Stimulated activated CD4-positive, alpha-beta T cell treated with anti-CD3 and anti-CD28 coated beads, TNF-alpha, amount 100 ng/mL, for 4 hours (primary cell): ENCODE data around the gene CBLN3.

ENCODE experiments used
- DNase-seq, 3 experiments: peaks; one replicate each; pipeline ENCODE4 v3.0.0-alpha.2; 2020; ENCODE audit warnings: low read depth in 3 of 3

Gene CBLN3

GRCh38 chr14:24426150-24426911 is 3.1 kb downstream of the CBLN3 start:
- DNase-seq, result no peak

- no peak for DNase-seq
Measured at GRCh38 chr14:24425704-24426103, 3.8 kb downstream of the CBLN3 start.

- DNase-seq, result no peak
Measured at GRCh38 chr14:24422694-24423601, 6.5 kb downstream of the CBLN3 start.

- DNase-seq, result no peak
Measured at GRCh38 chr14:24422261-24422660, 7.2 kb downstream of the CBLN3 start.

GRCh38 chr14:24418492-24418873 is 11.0 kb downstream of the CBLN3 start:
- DNase-seq, result no peak

DNA sequence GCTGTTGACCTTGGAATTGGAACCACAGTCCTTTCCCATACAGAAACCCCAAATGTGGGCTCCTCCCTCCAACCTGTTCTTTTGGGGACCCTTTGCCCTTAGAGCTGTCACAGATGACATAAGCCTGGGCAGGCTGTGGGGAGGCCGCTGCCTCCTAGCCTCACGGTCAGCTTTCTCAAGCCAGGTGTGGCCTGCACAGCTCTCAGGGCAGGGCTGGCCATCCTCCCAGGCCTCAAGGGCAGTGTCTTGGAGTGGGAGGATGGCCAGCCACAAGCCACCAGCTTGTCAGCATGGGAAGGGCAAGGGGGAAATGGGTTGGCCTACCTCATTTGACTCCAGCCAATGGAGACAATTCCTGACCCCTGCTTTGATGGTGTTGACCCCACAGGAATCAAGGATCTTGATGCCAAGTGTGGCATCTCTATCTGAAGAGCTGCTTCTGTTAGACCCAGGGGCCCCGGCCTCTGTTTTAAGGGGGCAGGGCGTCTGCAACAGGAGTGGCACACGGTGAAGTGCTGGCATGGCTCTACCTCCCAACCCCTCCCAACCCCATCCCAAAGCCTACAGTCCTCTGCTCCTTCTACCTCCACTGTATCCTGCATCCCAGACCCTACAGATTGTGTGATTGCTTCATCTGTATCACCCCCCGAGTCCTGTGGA is 11.5 kb downstream of the CBLN3 start:
- no peak for DNase-seq

GRCh38 chr14:24416932-24417619 is 12.4 kb downstream of the CBLN3 start:
- no peak for DNase-seq

GRCh38 chr14:24416254-24416931 is 13.1 kb downstream of the CBLN3 start:
- no peak for DNase-seq

GRCh38 chr14:24415421-24416253 is 13.8 kb downstream of the CBLN3 start:
- DNase-seq, result no peak

DNA sequence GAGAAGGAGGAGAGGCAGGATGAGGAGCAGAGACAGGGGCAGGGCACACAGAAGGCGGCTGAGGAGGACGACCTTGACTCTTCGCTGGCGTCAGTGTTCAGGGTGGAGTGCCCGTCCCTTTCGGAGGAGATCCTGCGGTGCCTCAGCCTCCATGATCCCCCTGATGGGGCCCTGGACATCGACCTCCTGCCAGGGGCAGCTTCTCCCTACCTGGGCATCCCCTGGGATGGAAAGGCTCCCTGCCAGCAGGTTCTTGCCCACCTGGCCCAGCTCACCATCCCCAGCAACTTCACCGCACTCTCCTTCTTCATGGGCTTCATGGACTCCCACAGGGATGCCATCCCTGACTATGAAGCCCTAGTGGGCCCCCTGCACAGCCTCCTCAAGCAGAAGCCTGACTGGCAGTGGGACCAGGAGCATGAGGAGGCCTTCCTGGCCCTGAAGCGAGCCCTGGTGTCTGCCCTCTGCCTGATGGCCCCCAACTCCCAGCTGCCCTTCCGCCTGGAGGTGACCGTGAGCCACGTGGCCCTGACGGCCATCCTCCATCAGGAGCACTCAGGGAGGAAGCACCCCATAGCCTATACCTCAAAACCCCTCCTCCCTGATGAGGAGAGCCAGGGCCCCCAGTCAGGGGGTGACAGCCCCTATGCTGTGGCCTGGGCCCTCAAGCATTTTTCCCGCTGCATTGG is 14.6 kb downstream of the CBLN3 start:
- DNase-seq, result no peak

DNA sequence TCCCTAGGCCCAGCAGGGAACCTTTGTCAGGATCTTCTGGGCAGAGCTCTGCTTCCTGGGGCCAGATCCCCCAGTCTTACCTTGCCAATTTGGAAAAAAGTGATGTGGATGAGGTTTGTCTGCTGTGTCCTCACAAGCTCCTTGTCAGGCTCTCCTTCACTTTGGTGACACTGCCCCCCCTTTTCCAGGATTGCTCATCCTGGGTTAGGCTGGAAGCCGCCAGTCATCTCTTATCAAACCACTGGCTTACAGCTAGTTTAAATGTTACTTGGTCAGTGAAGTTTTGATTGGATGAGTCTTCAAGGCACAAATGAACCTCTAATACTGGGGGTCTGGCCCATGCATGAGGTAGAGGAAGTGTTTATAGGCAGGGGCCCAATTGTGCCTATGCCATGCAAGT is 15.4 kb downstream of the CBLN3 start:
- DNase-seq, result no peak

DNA sequence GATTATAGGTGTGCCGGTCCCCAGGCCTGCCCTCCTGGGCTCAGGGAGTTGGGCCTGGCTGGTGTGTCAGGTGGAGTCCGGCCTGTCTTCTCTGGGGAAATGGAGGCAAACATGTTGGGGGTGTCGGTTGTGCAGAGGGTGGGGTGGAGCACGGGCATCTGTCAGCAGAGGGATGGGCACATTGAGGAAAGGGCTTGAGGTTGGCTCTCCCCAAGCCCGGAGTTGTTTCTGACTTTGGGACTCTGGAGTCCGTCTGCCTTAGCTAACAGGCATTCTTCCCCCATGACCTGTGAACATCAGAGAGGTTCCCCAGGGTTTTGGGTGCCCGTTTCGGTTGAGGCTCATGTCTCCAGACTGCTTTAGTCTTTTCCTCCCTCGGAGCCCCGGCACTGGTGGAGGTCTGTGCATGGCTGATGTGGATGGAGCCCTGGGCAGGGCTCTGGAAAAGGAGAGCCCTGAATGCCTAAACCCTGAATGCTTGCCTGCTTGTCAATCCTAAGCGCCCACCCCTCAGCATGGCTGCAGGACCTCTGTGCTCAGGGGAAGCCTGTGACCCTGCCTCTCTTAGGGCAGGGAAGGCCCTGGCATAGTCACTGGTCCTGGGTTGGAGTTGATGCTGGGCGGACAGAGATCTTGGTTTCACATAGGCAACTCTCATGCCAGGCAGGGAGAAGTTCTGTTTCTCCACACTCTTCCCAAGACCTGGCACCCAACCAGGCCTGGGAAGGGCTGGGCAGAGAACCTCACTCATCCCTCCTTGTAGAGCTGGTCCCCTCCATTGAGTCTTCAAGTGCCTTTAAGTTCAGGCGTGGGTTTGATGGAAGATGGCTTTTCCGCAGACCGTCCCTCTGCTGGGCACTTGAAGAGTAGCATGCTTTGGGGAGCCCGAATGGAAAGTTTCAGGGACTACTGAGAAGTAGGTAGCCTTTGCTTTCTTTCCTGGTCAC is 17.8 kb downstream of the CBLN3 start:
- no peak for DNase-seq

- DNase-seq, result no peak
Measured at GRCh38 chr14:24409956-24410355, 19.5 kb downstream of the CBLN3 start.

DNA sequence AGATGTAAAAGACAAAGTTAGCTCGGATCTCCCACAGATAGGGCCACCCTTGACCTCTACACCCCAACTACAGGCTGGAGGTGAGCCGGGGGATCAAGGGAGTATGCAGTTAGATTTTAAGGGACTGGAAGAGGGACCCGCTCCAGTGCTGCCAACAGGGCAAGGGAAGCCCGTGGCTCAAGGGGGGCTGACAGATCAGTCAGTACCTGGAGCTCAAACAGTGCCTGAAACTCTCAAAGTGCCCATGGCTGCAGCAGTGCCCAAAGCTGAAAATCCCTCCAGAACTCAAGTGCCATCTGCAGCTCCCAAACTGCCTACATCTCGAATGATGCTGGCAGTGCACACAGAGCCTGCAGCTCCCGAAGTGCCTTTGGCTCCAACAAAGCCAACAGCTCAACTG is 20.3 kb downstream of the CBLN3 start:
- no peak for DNase-seq

- no peak for DNase-seq
Measured at GRCh38 chr14:24408764-24409163, 20.7 kb downstream of the CBLN3 start.

GRCh38 chr14:24407608-24408325 is 21.7 kb downstream of the CBLN3 start:
- DNase-seq, result no peak

GRCh38 chr14:24406416-24406815 is 23.1 kb downstream of the CBLN3 start:
- no peak for DNase-seq

GRCh38 chr14:24404814-24405213 is 24.7 kb downstream of the CBLN3 start:
- no peak for DNase-seq
